Activated CD4-positive, CD25-positive, alpha-beta regulatory T cell treated with anti-CD3 and anti-CD28 coated beads, Interleukin-2, amount 50 U/mL, for 16 hours (primary cell): ENCODE results near the gene BCL6.

ENCODE experiments used
- DNase-seq: peaks from one replicate; pipeline ENCODE4 v3.0.0-alpha.2; 2020; ENCODE audit warnings: low read depth, low spot score

BCL6 gene

DNA sequence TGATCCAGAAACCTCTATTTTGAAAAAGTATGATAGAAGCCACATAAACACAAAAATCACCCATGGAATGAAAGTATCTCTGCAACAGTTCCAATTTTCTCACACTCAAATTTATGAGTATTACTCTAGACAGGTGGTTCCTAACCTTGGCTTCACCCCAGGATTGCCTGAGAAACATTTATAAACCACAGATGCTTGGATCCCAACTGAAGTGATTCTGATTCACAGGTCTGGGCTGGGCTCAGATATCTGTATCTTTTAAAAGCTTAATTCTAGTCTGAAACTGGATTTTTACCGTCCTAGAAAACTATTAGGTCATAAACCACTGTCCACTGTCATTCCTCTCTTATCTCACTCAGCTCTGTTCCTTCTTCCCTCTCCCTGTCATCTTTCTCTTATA is 67.7 kb downstream of the BCL6 start:
- no peak for DNase-seq

- DNase-seq = no peak
These were observed 72.3 kb downstream of the BCL6 start for GRCh38 chr3:187673012-187673411.
